ENCODE results near the gene WDR83.
"Not testable (repeated sequence)": the region's sequence is repeated elsewhere in the genome, so short reads cannot be mapped to it uniquely, and the experiment has no call there.

GRCh38 chr19:12643716-12644115, 22.9 kb upstream of the WDR83 start:
- TF ChIP-seq ZNF114 (CRISPR knock-in tag; IDR thresholded peaks at IDR 0.05); CTCF (conservative IDR thresholded peaks at IDR 0.05; ENCODE audit: low read depth in 2 of 2); REST (IDR thresholded peaks at IDR 0.05; ENCODE audit: unreplicated experiment); EZH2 (IDR thresholded peaks at IDR 0.05; ENCODE audit: low read depth, unreplicated experiment); POLR2AphosphoS5 (IDR thresholded peaks at IDR 0.05; ENCODE audit: low read depth); EZH2phosphoT487 (IDR thresholded peaks at IDR 0.05; ENCODE audit: unreplicated experiment): not testable (repeated sequence)
